NCI-H187 (cell line): ENCODE measurements around the gene CCDC51.

ENCODE experiments used
- DNase-seq, 2 experiments: peaks; one replicate each; lab custom pipeline; 2025; lab: John Stamatoyannopoulos, UW

CCDC51 gene

DNA sequence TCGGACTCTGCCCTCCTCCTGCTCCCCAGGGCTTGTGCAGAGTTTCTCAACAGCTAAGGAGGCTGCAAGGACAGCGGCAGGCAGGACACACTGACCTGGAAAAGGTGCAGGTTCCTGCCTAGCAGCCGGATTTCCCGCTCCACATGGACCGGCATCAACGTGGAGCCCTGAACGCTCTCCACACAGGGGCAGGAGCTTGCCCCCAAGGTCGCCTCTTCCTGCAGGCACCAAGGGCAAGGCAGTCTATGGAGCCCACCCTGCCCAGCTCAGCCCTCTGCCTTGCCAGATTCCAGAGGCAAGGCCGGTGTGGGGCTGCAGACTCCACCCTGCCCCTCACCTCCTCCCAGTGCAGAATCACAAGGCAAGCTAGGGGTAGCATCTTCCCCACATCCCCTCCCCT is 20.8 kb downstream of the CCDC51 start:
- DNase-seq: no peak

DNA sequence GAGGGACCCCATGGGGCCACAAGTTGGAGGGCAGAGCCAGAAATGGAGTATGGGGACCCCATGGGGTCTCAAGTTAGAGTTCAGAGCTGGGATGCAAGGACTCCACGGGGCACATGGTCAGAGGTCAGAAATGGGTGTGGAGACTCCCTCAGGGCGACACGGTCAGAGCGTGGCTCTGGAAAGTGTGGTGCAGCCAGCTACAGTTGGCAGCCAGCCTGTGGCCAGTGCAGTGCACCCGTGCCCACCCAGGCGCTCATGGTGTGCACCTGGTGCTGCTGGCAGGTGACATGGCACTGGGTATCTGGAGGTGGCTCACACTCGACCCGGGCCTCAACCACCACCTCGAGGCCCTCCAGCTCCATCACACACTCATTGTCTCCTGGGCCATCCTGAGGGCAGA is 21.3 kb downstream of the CCDC51 start:
- no peak for DNase-seq

DNA sequence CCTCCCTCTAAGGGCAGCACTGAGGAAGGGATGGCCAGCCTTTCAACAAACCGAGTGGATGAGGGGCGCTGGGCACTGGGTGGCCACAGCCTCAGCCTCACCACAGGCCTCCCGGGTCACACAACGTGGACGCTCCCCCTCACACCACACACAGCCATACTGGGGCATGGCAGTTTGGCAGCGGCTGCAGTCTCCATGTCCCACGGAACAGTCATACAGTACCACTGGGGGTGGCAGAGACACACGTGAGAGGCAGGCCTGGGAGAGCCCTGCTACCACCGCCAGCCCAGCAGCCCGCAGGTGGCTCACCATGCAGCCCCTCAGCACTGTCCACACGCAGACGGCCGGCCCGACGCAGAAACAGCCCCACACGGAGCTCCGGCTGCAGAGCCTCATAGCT is 21.8 kb downstream of the CCDC51 start:
- no peak for DNase-seq

DNA sequence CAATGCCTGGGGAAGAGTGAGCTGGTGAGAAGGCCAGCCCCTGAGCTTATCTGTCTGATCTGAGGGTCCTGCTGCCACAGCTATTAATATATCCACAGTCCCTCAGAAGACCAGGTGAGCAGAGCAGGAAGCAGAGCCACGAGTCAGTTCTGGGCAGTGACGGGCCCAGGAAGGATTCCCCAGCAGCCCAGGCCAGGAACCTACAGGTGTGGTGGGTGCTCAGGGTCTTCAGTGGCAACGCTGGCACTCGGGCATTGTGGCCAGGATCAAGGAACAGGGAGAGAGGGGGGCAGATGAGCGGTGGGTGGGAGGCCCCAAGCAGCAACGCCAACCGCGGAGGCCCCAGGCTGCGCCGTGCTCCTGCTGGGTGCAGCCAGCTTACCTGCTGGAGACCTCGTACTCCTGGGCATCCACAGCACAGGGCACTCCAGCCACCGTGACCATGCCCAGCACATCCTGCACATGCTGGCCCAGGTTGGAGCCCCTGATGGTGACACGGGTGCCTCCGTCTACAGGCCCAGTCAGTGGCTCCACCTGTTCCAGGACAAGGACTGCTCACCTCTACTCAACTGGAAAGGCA is 22.3 kb downstream of the CCDC51 start:
- DNase-seq: no peak

DNA sequence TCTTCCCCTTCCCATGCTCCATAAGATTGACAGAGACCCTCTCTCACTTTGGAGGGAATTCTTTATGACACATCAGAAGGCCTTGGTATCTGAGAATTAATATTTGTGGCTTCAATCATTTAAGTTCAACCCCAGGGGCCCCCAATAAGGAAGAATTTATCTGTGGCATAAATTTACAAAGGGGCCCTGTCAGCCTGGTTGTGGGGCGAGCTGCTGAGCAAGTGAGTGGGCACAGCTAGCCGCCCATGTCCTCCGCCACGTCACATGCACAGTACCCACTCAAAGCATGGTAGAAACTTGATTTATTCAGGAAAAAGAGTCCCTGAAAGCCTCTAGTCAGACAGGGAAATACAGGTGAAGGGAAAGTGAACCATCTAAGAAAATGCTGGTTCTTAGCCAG is 23.4 kb downstream of the CCDC51 start:
- no peak for DNase-seq

DNA sequence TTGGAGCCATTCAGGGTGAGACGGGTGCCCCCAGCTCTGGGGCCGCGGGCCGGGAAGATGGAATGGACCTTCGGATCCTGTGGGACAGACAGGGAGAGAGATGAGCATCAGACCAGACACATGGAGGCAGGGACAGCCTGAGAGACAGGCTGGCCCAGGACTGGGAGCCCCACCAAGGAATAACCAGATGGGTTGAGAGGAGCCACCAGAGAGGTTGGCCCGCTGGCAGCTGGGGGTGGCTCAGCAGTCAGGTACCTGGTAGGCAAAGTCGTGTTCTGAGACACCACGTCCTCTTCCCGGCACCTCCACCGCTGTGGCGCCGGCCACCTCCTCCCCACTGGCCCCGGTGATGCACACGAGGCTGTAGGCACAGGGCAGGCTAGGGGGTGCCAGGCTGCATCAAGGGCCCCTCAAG is 23.8 kb downstream of the CCDC51 start:
- no peak for DNase-seq

DNA sequence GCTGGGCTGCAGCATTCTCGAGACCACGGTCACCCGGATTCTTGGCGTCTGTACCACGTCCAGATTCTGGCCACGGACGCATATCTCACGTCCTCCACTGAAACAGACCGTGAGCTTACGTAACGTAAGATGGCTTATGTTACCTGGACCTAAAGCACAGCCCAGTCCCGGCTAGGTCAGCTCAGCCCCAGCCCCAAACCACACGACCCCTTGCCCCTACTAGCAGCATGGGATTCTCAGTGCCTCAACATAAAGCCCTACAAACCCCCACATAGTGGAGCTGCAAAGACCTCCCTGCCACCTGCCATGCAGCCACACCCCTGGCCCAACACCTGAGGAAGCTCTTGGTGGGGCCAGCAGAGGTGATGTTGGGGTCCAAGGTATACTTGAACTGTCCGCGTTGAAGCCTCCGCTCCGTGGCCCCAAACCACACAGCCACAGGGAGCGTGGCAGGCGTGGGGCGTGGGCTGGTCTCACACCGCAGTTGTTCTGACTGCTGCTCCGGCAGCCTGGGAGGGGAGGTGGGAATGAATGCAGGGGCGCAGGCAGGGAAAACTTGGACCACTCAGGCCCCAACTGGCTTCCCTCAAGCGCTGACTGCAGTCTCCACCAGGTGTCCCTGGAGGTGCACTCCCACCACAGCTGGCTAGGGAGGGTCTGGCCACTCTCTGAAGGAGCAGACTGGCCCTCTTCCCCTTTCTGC is 24.5 kb downstream of the CCDC51 start:
- no peak for DNase-seq

DNA sequence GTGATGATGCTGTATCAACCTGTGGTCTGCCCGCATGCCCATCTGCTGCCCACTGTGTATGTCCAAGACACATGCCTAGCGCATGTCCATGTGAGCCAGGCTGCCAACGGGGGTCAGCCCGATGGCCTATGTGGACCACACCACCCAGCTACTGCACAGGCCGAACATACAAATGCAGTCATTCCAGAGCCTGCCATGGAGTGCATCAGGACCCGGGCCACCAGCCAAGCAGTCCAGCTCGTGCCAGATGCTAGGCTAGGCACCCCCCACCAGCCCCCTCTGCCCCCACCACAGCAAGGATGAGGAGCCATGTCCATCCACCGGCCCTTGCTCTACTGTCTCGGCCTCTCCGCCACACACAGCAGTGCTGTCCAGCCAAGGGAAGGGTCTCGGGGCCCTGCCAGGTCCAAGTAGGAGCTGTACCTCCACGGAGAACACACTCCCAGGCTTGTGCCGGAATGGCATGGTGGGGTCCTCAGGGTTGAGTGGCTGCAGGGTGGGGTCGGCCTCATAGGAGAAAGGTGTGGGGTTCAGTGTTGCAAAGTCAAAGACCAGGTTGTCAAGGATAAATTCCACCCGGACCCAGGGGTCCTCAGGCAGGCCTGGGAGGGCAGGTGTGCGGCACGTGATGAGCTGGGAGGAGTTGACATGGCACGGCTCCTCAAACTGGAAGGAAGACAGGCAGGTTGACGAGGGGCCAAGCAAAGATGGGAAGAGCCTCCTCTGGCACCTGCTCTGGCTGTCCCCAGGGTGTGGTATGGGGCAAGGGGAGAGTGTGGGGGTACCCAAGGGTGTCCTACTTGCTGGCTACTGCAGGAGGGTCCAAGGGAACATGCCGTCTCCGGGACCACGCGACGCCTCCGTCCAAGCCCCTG is 25.3 kb downstream of the CCDC51 start:
- DNase-seq: no peak

DNA sequence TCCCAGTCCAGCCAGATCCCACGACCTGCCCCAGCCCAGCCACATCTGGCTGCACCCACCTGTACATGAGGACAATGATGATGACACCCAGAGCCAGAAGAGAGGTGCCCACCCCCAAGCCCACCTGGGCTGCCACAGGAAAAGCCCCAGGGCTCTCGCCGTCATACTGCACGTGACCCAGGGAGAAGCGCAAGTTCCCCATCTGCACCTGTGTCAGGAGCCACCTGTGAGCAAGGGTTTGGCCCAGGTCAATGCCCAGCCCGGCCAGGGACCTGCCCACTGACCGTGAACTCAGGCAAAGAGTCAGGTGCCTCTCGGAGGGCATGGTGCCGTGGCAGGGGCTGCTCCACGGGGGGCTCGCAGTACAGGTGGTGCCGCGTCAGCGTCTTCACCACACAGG is 26.3 kb downstream of the CCDC51 start:
- DNase-seq: no peak

DNA sequence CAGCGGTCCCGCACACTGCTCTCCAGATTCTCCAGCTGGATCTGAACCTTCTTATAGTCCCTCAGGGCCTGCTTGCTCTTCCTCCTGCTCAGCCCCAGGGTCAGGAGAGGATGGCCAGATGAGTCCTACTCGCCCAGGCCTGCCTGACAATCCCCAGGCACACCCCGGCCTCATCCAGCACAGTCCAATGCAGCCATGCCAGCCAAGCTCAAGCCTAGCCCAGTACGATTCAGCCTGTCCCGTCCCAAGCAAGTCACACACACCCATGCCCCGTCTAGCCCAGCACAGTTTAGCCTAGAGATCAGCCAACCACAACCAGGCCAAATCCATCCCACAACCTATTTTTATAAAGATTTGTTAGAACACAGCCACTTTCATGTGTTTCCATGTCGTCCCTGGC is 26.8 kb downstream of the CCDC51 start:
- DNase-seq: no peak

DNA sequence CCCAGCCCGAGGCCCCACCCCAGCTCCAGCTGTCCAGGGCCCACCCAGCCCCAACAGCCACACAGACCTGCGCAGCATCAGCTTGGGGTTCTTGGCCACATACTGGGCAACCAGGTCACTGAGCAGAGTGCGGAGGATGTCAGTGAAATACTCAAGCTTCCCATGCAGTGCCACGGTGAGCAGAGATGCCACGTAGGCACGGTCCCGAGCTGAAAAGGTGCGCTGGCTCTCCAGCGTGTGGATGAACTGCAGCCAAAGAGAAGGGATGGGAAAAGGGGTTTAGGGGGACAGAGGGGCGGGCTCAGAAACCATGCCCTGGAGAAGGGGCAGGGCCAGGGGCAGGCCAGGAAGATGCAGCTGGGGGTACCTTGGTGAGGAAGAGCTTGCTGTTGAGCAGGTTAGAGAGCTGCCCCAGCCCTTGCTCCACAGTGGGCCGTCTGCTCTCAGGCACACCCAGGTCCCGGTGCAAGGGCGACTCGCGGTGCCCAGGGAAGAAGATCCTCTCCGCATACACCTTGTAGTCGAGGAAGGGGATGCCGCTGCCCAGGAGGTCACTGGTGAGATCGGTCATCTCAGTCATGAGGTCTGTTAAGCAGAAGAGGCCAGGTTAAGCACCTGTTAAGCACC is 27.4 kb downstream of the CCDC51 start:
- no peak for DNase-seq

DNA sequence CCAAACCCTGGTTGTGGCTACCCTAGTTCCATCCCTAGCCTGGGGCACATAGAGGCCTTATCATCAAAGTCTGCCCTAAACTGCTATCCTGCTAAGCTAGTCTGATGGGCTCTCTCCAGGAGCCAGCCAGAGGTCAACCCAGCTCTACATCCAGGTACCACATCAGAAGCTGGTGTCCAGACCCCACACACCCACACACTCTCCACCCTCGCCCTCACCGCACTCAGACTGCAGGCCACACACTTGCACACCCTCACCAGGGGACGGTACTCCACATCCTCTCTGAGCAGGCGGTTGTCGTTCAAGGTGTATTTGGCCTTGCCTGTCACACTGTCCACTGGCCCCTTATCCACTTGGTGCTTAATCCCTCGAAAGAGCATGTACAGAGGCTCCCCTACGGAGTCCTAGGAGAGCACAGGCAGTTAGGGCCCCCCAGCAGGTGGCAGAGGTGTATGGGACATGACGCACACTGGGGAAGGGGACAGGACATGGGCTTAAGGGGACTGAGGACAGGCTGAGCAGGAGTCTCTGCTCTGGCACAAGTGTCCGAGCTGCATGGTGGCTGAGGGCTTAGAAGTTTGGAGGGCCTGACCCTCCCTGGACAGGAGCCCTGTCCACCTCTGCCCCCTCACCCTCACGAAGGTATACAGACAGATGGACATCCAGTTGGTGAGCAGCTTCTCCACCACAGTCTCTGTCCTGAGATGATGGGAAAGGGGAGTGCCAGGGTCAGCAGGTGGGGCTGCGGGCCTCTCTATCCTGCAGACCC is 28.1 kb downstream of the CCDC51 start:
- no peak for DNase-seq

DNA sequence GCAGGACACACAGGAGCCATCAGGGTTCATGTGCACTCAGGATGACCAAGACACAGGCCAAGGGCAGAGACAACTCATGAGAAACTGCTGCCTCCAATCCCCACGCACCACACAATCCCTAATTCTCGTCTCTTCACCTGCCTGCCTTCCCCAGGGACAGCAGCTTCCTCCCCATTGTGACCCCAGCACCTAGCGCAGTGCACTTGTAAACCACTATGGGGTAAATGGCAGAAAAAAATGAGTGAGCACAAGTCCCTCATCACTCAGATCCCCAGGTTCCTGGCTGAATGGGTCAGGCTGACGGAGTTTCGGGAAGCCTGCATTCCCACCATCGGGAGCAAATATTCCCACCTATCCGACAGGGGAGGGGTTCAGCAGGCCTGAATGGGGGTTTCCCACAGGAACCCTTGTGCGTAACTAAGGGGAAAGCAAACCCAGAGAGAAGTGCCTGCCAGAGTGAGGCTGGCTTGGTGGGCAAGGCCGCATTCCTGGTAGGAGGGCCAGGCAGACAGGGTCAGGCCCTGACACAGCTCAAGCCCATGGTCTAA is 28.8 kb downstream of the CCDC51 start:
- DNase-seq: no peak

DNA sequence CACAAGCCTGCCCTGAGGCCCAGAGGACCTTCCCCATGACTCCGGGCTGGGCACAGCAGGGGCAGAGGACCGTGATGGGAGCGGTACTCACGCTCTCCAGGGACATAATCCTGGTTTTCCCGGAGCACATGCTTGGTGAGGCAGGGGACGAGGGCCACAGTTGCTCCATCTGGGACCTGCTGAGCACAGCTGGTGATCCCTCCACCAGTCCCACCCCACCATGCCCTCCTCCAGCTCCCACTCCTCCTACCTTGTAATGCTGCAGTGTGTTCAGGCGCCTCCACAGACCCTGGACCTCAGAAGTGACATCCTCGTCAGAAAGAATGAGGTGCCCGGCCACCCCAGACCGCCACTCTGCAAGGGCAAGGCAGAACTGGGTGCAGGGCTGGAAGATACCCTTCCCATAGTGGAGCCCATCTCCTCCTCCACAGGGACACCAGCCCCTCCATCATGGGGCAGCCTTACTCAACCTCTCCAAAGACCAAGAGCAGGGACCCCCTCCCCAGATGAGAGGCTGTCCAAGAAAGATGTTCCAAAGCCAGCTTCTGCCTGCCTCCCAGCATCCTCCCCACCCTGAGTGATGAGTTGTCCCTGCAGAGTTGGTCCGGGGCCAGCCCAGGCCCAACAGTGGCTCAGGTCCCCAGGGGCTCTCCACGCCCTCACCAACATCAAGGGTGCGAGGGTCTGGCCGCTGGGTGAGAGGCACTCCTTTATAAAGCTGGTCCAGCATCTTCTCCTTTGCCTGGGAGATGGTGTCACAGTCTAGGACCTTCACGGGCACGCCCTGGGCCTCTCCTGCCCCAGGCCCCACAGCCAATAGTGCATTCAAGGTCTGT is 29.5 kb downstream of the CCDC51 start:
- no peak for DNase-seq

DNA sequence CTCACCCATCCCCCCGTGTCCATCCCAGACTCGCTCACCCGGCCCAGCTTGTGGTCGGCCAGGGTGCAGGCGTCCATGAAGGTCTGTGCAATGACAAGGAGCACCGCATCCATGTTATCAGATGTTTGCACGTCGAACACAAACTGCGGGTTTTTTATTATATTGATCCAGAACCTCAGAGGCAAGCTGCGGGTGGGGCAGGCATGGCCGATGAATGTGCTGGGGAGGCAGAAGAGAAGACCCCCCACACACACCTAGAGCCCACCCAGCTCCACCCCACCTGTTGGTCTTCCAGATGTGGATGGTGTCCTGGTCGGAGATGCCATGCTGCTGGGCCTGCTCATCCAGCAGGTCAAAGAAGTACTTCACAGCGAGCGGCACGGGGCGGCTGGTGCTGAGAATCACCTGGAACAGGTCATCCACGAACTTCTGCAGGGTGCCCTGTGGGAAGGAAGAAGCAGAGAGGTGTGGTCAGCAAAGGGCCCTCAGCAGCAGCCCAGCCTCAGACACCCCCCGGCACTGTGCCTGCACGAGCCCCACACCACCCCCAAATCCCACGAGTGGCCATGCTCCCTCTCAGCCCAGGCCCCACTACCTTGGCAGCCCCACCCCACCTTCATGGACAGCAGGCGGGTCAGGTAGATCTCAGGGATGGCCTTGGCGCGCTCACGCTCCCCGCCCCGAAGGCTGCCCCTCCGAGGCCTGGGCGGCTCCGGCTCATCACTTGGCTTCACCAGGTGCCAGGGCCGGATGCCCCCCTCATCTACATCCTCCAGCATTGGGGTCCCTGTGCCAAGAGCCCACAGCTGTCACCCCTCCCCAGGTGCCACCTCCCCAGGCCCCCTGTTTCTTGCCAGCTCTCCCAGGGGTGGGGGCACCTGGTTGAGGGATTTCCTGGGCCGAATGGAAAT is 30.4 kb downstream of the CCDC51 start:
- no peak for DNase-seq

DNA sequence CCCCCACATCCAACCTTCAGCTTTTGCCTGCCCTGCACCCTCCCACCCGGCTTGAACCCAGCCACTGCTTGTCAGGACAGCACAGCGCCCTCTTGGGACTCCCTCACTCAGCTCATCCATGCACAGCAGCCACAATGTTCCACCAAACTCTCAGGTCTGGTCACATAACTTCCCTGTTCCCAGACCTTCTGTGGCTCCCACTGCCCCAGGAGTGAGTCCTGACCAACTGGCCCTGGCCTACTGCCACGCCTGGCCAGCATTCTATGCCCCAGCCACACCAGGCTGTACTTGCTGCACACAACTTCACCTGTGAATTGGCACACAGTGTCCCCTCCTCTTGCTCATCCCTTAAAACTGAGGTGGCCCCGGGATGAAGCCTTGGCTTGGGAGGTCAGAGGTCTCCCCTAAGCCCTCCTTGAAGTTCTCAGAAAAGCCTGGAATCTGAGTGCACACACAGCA is 31.1 kb downstream of the CCDC51 start:
- DNase-seq: no peak

DNA sequence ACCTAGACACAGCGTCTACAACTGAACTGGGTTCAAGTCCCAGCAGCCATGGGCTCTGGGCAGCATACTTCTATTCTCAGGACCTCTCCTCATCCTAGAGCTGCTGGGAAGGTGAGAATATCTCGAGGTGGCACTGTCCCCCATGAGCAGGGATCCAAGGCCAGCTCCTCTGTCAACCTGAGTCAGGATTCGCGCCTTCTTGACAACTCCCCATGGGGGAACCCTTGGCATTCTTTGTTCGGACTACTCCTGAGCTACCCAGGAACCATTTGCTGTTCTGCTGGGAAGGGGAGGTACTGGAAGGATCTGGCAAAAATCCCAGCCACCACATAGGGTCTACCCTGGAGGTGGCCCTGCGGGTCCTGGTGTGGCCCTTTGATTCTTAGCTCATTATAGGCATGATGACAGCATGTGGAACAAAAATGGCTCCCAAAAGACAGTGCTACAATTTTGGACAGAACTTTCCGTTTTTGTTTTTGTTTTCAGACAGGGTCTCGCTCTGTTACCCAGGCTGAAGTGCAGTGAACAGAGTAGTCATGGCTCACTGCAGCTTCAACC is 32.3 kb downstream of the CCDC51 start:
- DNase-seq: no peak

DNA sequence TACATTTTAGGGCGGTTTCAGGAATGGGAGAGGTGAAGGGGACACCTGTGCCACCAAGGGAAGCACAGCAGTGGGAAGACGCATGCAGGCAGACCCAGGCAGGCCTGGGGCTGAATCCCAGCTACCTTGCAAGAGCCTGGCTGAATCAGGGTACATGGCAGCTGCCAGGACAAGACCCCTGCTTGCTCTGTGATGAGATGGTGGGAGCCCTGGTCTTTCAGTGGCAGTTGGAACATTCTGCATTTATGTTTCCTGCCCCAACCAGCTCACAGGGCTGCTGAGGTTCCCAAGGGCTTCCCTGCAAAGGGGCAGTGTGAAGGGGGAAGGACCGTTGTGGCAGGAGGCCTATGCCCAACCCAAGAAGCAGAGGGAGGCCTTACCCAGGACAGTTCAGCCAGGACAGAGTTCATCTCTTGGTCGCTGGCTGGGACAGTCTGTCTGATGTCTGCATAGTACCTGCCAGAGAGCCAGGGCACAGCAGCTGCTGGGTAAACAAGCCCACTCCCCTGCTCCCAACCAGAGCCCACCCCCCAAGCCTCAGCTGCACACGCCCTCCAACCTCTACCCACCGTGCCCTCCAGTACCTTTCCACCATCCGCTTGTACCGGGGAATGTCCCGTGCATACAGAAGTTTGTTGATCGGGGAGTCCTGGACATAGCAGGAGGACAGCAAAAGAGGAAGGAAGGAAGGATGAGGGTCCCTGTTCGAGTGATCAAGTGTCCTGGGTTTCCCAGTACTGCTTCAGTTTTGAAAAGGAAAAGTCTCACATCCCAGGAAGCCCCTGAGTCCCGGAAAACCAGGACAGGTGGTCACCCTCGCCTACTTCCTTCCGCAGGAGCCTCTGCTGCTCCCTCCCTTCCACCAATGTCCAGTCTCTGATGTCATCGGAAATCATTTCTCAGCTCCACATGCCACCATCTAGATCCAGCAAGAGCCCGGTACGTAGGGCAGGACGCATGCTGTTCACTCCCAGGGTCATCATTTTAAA is 33.2 kb downstream of the CCDC51 start:
- DNase-seq: no peak
